ENCODE results near the gene RPF1. TPM values are rescaled to one million over a fixed set of nuclear protein-coding genes. Genes with fewer than 3 reads are reported as not detected.
A peak's percentile ranks its signal among the peaks of the same experiment; 100 is the strongest.

Gene RPF1
- total and polyA plus RNA-seq, 3 experiments from 2014 or later: 59.7 to 63.5 (median 60.1) TPM

DNA sequence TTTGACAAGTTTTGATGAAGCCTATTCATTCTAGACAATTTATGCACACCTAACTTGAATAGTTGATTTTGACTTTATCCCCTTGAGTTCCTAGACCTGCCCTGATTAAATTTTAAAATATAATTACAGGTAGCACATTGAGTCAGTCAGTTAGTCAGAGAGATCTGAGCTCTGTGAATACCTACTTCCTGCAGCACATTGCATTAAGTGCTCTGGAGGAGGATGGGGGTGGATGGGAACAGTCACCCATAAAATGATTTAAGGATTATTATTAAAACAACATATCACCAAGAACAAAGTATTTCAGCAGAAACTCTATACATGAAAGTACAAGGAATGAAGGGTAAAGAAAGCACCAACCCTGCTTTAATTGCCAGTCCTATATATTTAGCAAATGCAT is 11.8 kb upstream of the RPF1 start:
- H3K27me3 ChIP-seq (ENCODE audit: insufficient read depth, low read length, poor library complexity, severe bottlenecking): peaks cover 12% of the 10 kb centered on the region
- no peaks in the 10 kb centered on the region for H3K36me3 ChIP-seq (ENCODE audit: insufficient read depth, low read length)

GRCh38 chr1:84476225-84476624 is 2.8 kb upstream of the RPF1 start:
- H3K36me3 Mint-ChIP-seq: peaks cover 10 to 25% (median 16%) of the 10 kb centered on the region in 3 donors
- CTCF ChIA-PET: no interaction called here

More for the DNA sequence above, 11.8 kb upstream of the RPF1 start:
- no peaks in the 10 kb centered on the region for H3K9me3 Mint-ChIP-seq
- ChIA-PET POLR2A (no interaction called here), CTCF (no interaction called here)
- peaks cover 23 to 61% of the 10 kb centered on the region in 2 donors for H3K27me3 Mint-ChIP-seq
- H3K36me3 Mint-ChIP-seq: peaks cover 0 to 3% (median 0%) of the 10 kb centered on the region in 3 donors
- H3K9me3 ChIP-seq (ENCODE audit: low read length): no peaks in the 10 kb centered on the region
- H3K27ac Mint-ChIP-seq: no peak overlapping the region
- no peaks in the 10 kb centered on the region for H3K4me1 ChIP-seq (ENCODE audit: insufficient read depth, low read length)
- H3K27ac ChIP-seq (ENCODE audit: low read depth, low read length): no peak overlapping the region
- no peaks in the 10 kb centered on the region for H3K4me1 Mint-ChIP-seq
- no peak for DNase-seq
- no peak overlapping the region for H3K4me3 Mint-ChIP-seq
- no peak overlapping the region for H3K4me3 ChIP-seq (ENCODE audit: low read length)

GRCh38 chr1:84479998-84480397 is 932 bp downstream of the RPF1 start:
- Histone ChIP-seq H3K9me3 (ENCODE audit: low read length) (no peaks in the 10 kb centered on the region), H3K27me3 (ENCODE audit: insufficient read depth, low read length, poor library complexity, severe bottlenecking) (no peaks in the 10 kb centered on the region), H3K36me3 (ENCODE audit: insufficient read depth, low read length) (peaks cover 21% of the 10 kb centered on the region), H3K27ac (ENCODE audit: low read depth, low read length) (peak overlapping the region; percentile 85), H3K4me3 (ENCODE audit: low read length) (peak overlapping the region; percentile 54), H3K4me1 (ENCODE audit: insufficient read depth, low read length) (peaks cover 35% of the 10 kb centered on the region)
- CTCF ChIA-PET: interaction anchor here (1.3 to 1.8 kb wide), 6 partner anchors 24 to 339 kb away, joined by 4 to 8 read pairs (median 4); partner anchors contain the start of genes CTBS, GNG5, PRKACB and SPATA1
- H3K27me3 Mint-ChIP-seq: peaks cover 15 to 30% of the 10 kb centered on the region in 2 donors
- H3K9me3 Mint-ChIP-seq: peaks cover 3 to 9% (median 6%) of the 10 kb centered on the region in 5 donors
- peaks cover 41 to 58% (median 51%) of the 10 kb centered on the region in 3 donors for H3K4me1 Mint-ChIP-seq
- peak overlapping the region; percentile 98 to 100 (median 99) for H3K4me3 Mint-ChIP-seq
- peaks cover 22 to 48% (median 30%) of the 10 kb centered on the region in 3 donors for H3K36me3 Mint-ChIP-seq
- DNase-seq: no peak
- POLR2A ChIA-PET: interaction anchor here (0.6 to 3.0 kb wide), 4 partner anchors 12 to 94 kb away, joined by 3 to 13 read pairs (median 8); partner anchors contain the start of genes CTBS, GNG5 and SPATA1
- H3K27ac Mint-ChIP-seq: peak overlapping the region; percentile 97 to 100 (median 99)

More at GRCh38 chr1:84476225-84476624, 2.8 kb upstream of the RPF1 start:
- H3K27ac Mint-ChIP-seq: no peak overlapping the region
- peaks cover 2% of the 10 kb centered on the region for H3K36me3 ChIP-seq (ENCODE audit: insufficient read depth, low read length)
- H3K4me3 Mint-ChIP-seq: no peak overlapping the region
- H3K9me3 Mint-ChIP-seq: peaks cover 3 to 9% (median 6%) of the 10 kb centered on the region in 5 donors
- no peak overlapping the region for H3K27ac ChIP-seq (ENCODE audit: low read depth, low read length)
- H3K4me3 ChIP-seq (ENCODE audit: low read length): no peak overlapping the region
- peaks cover 21% of the 10 kb centered on the region for H3K4me1 ChIP-seq (ENCODE audit: insufficient read depth, low read length)
- POLR2A ChIA-PET: no interaction called here
- no peak for DNase-seq
- H3K9me3 ChIP-seq (ENCODE audit: low read length): no peaks in the 10 kb centered on the region
- peaks cover 18 to 29% (median 21%) of the 10 kb centered on the region in 3 donors for H3K4me1 Mint-ChIP-seq
- peaks cover 29 to 64% of the 10 kb centered on the region in 2 donors for H3K27me3 Mint-ChIP-seq
- peaks cover 6% of the 10 kb centered on the region for H3K27me3 ChIP-seq (ENCODE audit: insufficient read depth, low read length, poor library complexity, severe bottlenecking)

DNA sequence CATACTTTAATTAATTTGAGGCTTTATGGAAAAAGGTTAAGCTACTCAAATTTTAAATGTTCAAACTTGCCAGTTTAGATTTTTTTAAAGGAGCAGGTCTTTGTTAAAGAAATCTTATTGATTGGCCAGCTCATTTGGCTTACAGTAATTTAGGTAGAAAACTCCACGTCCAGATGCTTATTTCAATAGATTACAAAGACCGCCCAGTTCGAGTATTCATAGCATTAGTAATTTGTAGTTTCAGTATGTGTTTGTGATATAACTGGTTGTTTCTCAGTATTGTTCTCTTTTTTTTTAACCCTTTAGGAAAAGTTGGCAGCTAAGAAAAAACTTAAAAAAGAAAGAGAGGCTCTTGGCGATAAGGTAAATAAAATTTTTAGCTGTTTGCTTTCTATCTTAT is 1.6 kb downstream of the RPF1 start:
- peak overlapping the region in 1 of 8 donors; percentile 42 for H3K27ac Mint-ChIP-seq

DNA sequence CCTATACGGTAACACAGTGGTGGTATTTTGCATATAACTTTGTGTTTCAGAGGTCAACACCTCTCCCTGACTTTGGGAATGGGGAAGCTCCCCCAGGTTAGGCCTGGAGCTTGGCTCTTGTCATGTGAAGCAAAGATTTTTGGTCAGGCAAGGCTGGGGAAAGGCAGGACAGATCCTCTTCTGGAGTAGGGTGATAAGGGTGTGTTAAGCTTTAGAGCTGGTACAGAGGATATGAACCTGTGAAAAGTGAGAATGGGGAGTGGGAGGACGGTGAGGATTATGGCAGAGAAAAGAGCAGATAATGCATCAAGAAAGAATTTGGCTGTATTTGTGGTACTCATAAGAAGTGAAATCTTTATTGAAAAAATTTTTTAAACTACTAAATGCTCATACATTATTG is 2.3 kb downstream of the RPF1 start:
- H3K9me3 Mint-ChIP-seq: peaks cover 3 to 9% (median 6%) of the 10 kb centered on the region in 5 donors
- Histone ChIP-seq H3K36me3 (ENCODE audit: insufficient read depth, low read length) (peaks cover 21% of the 10 kb centered on the region), H3K4me3 (ENCODE audit: low read length) (peak overlapping the region; percentile 32), H3K4me1 (ENCODE audit: insufficient read depth, low read length) (peaks cover 35% of the 10 kb centered on the region), H3K27me3 (ENCODE audit: insufficient read depth, low read length, poor library complexity, severe bottlenecking) (no peaks in the 10 kb centered on the region), H3K27ac (ENCODE audit: low read depth, low read length) (no peak overlapping the region), H3K9me3 (ENCODE audit: low read length) (no peaks in the 10 kb centered on the region)
- H3K4me3 Mint-ChIP-seq: peak overlapping the region; percentile 37 to 79 (median 57)
- DNase-seq: no peak
- peaks cover 48 to 67% (median 62%) of the 10 kb centered on the region in 3 donors for H3K4me1 Mint-ChIP-seq
- H3K27me3 Mint-ChIP-seq: peaks cover 15 to 16% of the 10 kb centered on the region in 2 donors
- peaks cover 27 to 59% (median 29%) of the 10 kb centered on the region in 3 donors for H3K36me3 Mint-ChIP-seq
- ChIA-PET CTCF (interaction anchor here (1.8 kb wide), 1 partner anchor 93 kb away, joined by 6 read pairs; the partner anchor contains the start of gene CTBS), POLR2A (no interaction called here)
- peak overlapping the region in 2 of 8 donors; percentile 24 to 33 for H3K27ac Mint-ChIP-seq

More for the DNA sequence above, 1.6 kb downstream of the RPF1 start:
- H3K9me3 Mint-ChIP-seq: peaks cover 3 to 9% (median 6%) of the 10 kb centered on the region in 5 donors
- H3K27ac ChIP-seq (ENCODE audit: low read depth, low read length): peak overlapping the region; percentile 85
- H3K27me3 Mint-ChIP-seq: peaks cover 15 to 23% of the 10 kb centered on the region in 2 donors
- ChIA-PET CTCF (interaction anchor here (1.3 to 1.8 kb wide), 4 partner anchors 25 to 336 kb away, joined by 4 to 8 read pairs (median 5); partner anchors contain the start of genes CTBS, GNG5, PRKACB and SPATA1), POLR2A (interaction anchor here (1.3 to 3.0 kb wide), 3 partner anchors 12 to 93 kb away, joined by 3 to 13 read pairs (median 12); partner anchors contain the start of genes CTBS, GNG5 and SPATA1)
- H3K27me3 ChIP-seq (ENCODE audit: insufficient read depth, low read length, poor library complexity, severe bottlenecking): no peaks in the 10 kb centered on the region
- no peaks in the 10 kb centered on the region for H3K9me3 ChIP-seq (ENCODE audit: low read length)
- peaks cover 35% of the 10 kb centered on the region for H3K4me1 ChIP-seq (ENCODE audit: insufficient read depth, low read length)
- H3K36me3 Mint-ChIP-seq: peaks cover 22 to 54% (median 29%) of the 10 kb centered on the region in 3 donors
- H3K4me3 ChIP-seq (ENCODE audit: low read length): peak overlapping the region; percentile 54
- peaks cover 43 to 61% (median 55%) of the 10 kb centered on the region in 3 donors for H3K4me1 Mint-ChIP-seq
- peaks cover 21% of the 10 kb centered on the region for H3K36me3 ChIP-seq (ENCODE audit: insufficient read depth, low read length)
- DNase-seq: no peak
- H3K4me3 Mint-ChIP-seq: peak overlapping the region; percentile 46 to 100 (median 98)

- H3K4me3 Mint-ChIP-seq: no peak overlapping the region
Observed at GRCh38 chr1:84488107-84488506, 9.0 kb downstream of the RPF1 start.

DNA sequence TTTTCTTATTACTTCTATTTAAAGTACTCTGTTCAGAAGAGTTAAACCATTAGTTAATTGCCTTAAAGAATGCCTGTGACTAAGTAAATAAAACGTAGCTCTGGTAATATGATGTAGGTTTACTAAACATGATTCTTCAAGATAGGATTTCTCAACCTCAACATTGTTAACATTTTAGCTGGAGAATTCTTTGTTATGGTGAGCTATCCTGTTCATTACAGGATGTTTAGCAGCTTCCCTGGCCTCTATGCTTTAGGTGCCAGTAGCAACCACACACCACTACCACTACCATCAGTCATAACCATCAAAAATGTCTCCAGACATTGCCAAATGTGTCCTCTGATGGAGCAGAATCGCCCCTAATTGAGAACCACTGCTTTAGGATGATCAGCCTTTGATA is 10.7 kb downstream of the RPF1 start:
- CTCF ChIA-PET: no interaction called here

More at GRCh38 chr1:84488107-84488506, 9.0 kb downstream of the RPF1 start:
- Histone ChIP-seq H3K4me1 (ENCODE audit: insufficient read depth, low read length) (peaks cover 8% of the 10 kb centered on the region), H3K9me3 (ENCODE audit: low read length) (no peaks in the 10 kb centered on the region), H3K4me3 (ENCODE audit: low read length) (no peak overlapping the region), H3K36me3 (ENCODE audit: insufficient read depth, low read length) (peaks cover 44% of the 10 kb centered on the region), H3K27ac (ENCODE audit: low read depth, low read length) (no peak overlapping the region), H3K27me3 (ENCODE audit: insufficient read depth, low read length, poor library complexity, severe bottlenecking) (no peaks in the 10 kb centered on the region)
- ChIA-PET POLR2A (no interaction called here), CTCF (no interaction called here)
- no peak overlapping the region for H3K27ac Mint-ChIP-seq
- no peaks in the 10 kb centered on the region for H3K9me3 Mint-ChIP-seq
- no peak for DNase-seq
- peaks cover 40 to 59% (median 46%) of the 10 kb centered on the region in 3 donors for H3K4me1 Mint-ChIP-seq
- H3K36me3 Mint-ChIP-seq: peaks cover 7 to 82% (median 24%) of the 10 kb centered on the region in 3 donors
- no peaks in the 10 kb centered on the region for H3K27me3 Mint-ChIP-seq

DNA sequence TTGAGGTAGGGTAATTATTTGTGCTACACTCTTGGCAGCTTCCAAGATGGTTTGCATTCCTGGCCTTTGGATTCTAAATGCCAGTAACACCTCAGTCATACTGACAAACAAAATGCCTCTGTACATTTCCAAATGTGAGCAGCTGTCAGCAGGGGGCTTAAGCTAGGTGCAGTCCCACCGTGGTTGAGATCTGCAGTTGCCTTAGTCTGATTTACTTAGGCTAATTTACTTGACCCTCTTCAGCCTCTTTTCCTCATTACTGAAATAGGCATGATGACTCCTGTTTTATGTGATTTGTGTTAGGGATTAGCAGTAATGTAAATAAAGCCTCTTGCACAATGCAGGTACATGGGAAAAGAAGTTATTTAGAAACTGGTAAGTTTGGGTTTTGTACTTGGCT is 13.7 kb downstream of the RPF1 start:
- no peak for DNase-seq
- H3K9me3 ChIP-seq (ENCODE audit: low read length): no peaks in the 10 kb centered on the region
- no peaks in the 10 kb centered on the region for H3K9me3 Mint-ChIP-seq
- H3K27me3 Mint-ChIP-seq: no peaks in the 10 kb centered on the region
- H3K4me1 Mint-ChIP-seq: peaks cover 12 to 30% (median 17%) of the 10 kb centered on the region in 3 donors
- H3K36me3 Mint-ChIP-seq: peaks cover 4 to 84% (median 21%) of the 10 kb centered on the region in 3 donors
- H3K4me3 Mint-ChIP-seq: no peak overlapping the region
- ChIA-PET CTCF (interaction anchor here (0.7 to 1.5 kb wide), 2 partner anchors 13 to 50 kb away, joined by 3 to 4 read pairs; partner anchors contain the start of genes GNG5 and SPATA1), POLR2A (interaction anchor here (0.6 kb wide), 1 partner anchor 12 kb away, joined by 3 read pairs; no protein-coding TSS in a partner anchor)
- no peak overlapping the region for H3K4me3 ChIP-seq (ENCODE audit: low read length)
- H3K4me1 ChIP-seq (ENCODE audit: insufficient read depth, low read length): peaks cover 2% of the 10 kb centered on the region
- H3K27ac ChIP-seq (ENCODE audit: low read depth, low read length): no peak overlapping the region
- peaks cover 65% of the 10 kb centered on the region for H3K36me3 ChIP-seq (ENCODE audit: insufficient read depth, low read length)
- no peaks in the 10 kb centered on the region for H3K27me3 ChIP-seq (ENCODE audit: insufficient read depth, low read length, poor library complexity, severe bottlenecking)
- H3K27ac Mint-ChIP-seq: peak overlapping the region in 2 of 8 donors; percentile 12 to 26

More for the DNA sequence above, 10.7 kb downstream of the RPF1 start:
- H3K36me3 Mint-ChIP-seq: peaks cover 4 to 80% (median 23%) of the 10 kb centered on the region in 3 donors
- H3K4me3 ChIP-seq (ENCODE audit: low read length): no peak overlapping the region
- H3K27ac Mint-ChIP-seq: peak overlapping the region in 1 of 8 donors; percentile 40
- peaks cover 46% of the 10 kb centered on the region for H3K36me3 ChIP-seq (ENCODE audit: insufficient read depth, low read length)
- no peaks in the 10 kb centered on the region for H3K27me3 ChIP-seq (ENCODE audit: insufficient read depth, low read length, poor library complexity, severe bottlenecking)
- no peaks in the 10 kb centered on the region for H3K9me3 Mint-ChIP-seq
- H3K9me3 ChIP-seq (ENCODE audit: low read length): no peaks in the 10 kb centered on the region
- H3K27me3 Mint-ChIP-seq: no peaks in the 10 kb centered on the region
- peaks cover 31 to 46% (median 33%) of the 10 kb centered on the region in 3 donors for H3K4me1 Mint-ChIP-seq
- no peak overlapping the region for H3K27ac ChIP-seq (ENCODE audit: low read depth, low read length)
- no peak overlapping the region for H3K4me3 Mint-ChIP-seq
- peaks cover 8% of the 10 kb centered on the region for H3K4me1 ChIP-seq (ENCODE audit: insufficient read depth, low read length)
- DNase-seq: no peak
- POLR2A ChIA-PET: no interaction called here

All from CD8-positive, alpha-beta memory T cell (primary cell).